ENCODE results near the gene TXNDC11.

TXNDC11 gene

GRCh38 chr16:11666103-11667055 is 76.3 kb downstream of the TXNDC11 start:
- no peaks in the 10 kb centered on the region; the same call in 1 of the 2 replicates for H3K27me3 ChIP-seq (ENCODE audit: insufficient read depth, low read length)
- H3K4me1 ChIP-seq (ENCODE audit: control insufficient read depth, insufficient read depth, low read length, unreplicated experiment) = peaks cover 15% of the 10 kb centered on the region
- no peaks in the 10 kb centered on the region for H3K79me2 ChIP-seq (ENCODE audit: control insufficient read depth, insufficient read depth, low read length, unreplicated experiment)
- no peaks in the 10 kb centered on the region for H3K36me3 ChIP-seq (ENCODE audit: insufficient read depth, low read length)
- H2AFZ ChIP-seq (ENCODE audit: low read length, unreplicated experiment) = no peak overlapping the region
- no peak overlapping the region for H3K4me3 ChIP-seq (ENCODE audit: low read depth, low read length)
- no peak overlapping the region for H3K27ac ChIP-seq (ENCODE audit: low read depth, low read length)

- no peaks in the 10 kb centered on the region for H3K79me2 ChIP-seq (ENCODE audit: control insufficient read depth, insufficient read depth, low read length, unreplicated experiment)
- no peaks in the 10 kb centered on the region; the same call in 1 of the 2 replicates for H3K27me3 ChIP-seq (ENCODE audit: insufficient read depth, low read length)
- peaks cover 14% of the 10 kb centered on the region for H3K4me1 ChIP-seq (ENCODE audit: control insufficient read depth, insufficient read depth, low read length, unreplicated experiment)
- no peaks in the 10 kb centered on the region for H3K36me3 ChIP-seq (ENCODE audit: insufficient read depth, low read length)
- no peak overlapping the region for H2AFZ ChIP-seq (ENCODE audit: low read length, unreplicated experiment)
- H3K4me3 ChIP-seq (ENCODE audit: low read depth, low read length) = no peak overlapping the region
- H3K27ac ChIP-seq (ENCODE audit: low read depth, low read length) = no peak overlapping the region
Measured at GRCh38 chr16:11665071-11665491, 77.6 kb downstream of the TXNDC11 start.

GRCh38 chr16:11662582-11662981 is 80.1 kb downstream of the TXNDC11 start:
- Histone ChIP-seq H3K4me3 (ENCODE audit: low read depth, low read length) (no peak overlapping the region), H3K79me2 (ENCODE audit: control insufficient read depth, insufficient read depth, low read length, unreplicated experiment) (no peaks in the 10 kb centered on the region), H3K27me3 (ENCODE audit: insufficient read depth, low read length) (no peaks in the 10 kb centered on the region), H3K4me1 (ENCODE audit: control insufficient read depth, insufficient read depth, low read length, unreplicated experiment) (peaks cover under 1% of the 10 kb centered on the region), H3K36me3 (ENCODE audit: insufficient read depth, low read length) (no peaks in the 10 kb centered on the region), H2AFZ (ENCODE audit: low read length, unreplicated experiment) (no peak overlapping the region), H3K27ac (ENCODE audit: low read depth, low read length) (no peak overlapping the region)

GRCh38 chr16:11660565-11660964 is 82.1 kb downstream of the TXNDC11 start:
- Histone ChIP-seq H3K79me2 (ENCODE audit: control insufficient read depth, insufficient read depth, low read length, unreplicated experiment) (no peaks in the 10 kb centered on the region), H3K27me3 (ENCODE audit: insufficient read depth, low read length) (no peaks in the 10 kb centered on the region), H3K27ac (ENCODE audit: low read depth, low read length) (no peak overlapping the region), H2AFZ (ENCODE audit: low read length, unreplicated experiment) (no peak overlapping the region), H3K4me1 (ENCODE audit: control insufficient read depth, insufficient read depth, low read length, unreplicated experiment) (no peaks in the 10 kb centered on the region), H3K36me3 (ENCODE audit: insufficient read depth, low read length) (no peaks in the 10 kb centered on the region), H3K4me3 (ENCODE audit: low read depth, low read length) (no peak overlapping the region)

- Histone ChIP-seq H2AFZ (ENCODE audit: low read length, unreplicated experiment) (no peak overlapping the region), H3K36me3 (ENCODE audit: insufficient read depth, low read length) (no peaks in the 10 kb centered on the region), H3K4me1 (ENCODE audit: control insufficient read depth, insufficient read depth, low read length, unreplicated experiment) (no peaks in the 10 kb centered on the region), H3K4me3 (ENCODE audit: low read depth, low read length) (no peak overlapping the region), H3K27me3 (ENCODE audit: insufficient read depth, low read length) (no peaks in the 10 kb centered on the region), H3K79me2 (ENCODE audit: control insufficient read depth, insufficient read depth, low read length, unreplicated experiment) (no peaks in the 10 kb centered on the region), H3K27ac (ENCODE audit: low read depth, low read length) (no peak overlapping the region)
Measured at GRCh38 chr16:11658896-11659708, 83.6 kb downstream of the TXNDC11 start.

GRCh38 chr16:11657556-11657955 is 85.1 kb downstream of the TXNDC11 start:
- Histone ChIP-seq H3K36me3 (ENCODE audit: insufficient read depth, low read length) (no peaks in the 10 kb centered on the region), H3K4me1 (ENCODE audit: control insufficient read depth, insufficient read depth, low read length, unreplicated experiment) (no peaks in the 10 kb centered on the region), H3K27me3 (ENCODE audit: insufficient read depth, low read length) (no peaks in the 10 kb centered on the region), H2AFZ (ENCODE audit: low read length, unreplicated experiment) (no peak overlapping the region), H3K4me3 (ENCODE audit: low read depth, low read length) (no peak overlapping the region), H3K27ac (ENCODE audit: low read depth, low read length) (no peak overlapping the region), H3K79me2 (ENCODE audit: control insufficient read depth, insufficient read depth, low read length, unreplicated experiment) (no peaks in the 10 kb centered on the region)

- Histone ChIP-seq H3K36me3 (ENCODE audit: insufficient read depth, low read length) (no peaks in the 10 kb centered on the region), H3K4me1 (ENCODE audit: control insufficient read depth, insufficient read depth, low read length, unreplicated experiment) (no peaks in the 10 kb centered on the region), H2AFZ (ENCODE audit: low read length, unreplicated experiment) (no peak overlapping the region), H3K27me3 (ENCODE audit: insufficient read depth, low read length) (no peaks in the 10 kb centered on the region), H3K27ac (ENCODE audit: low read depth, low read length) (no peak overlapping the region), H3K79me2 (ENCODE audit: control insufficient read depth, insufficient read depth, low read length, unreplicated experiment) (no peaks in the 10 kb centered on the region), H3K4me3 (ENCODE audit: low read depth, low read length) (no peak overlapping the region)
Measured at GRCh38 chr16:11655655-11656054, 87.0 kb downstream of the TXNDC11 start.

- Histone ChIP-seq H3K27me3 (ENCODE audit: insufficient read depth, low read length) (no peaks in the 10 kb centered on the region), H3K4me3 (ENCODE audit: low read depth, low read length) (no peak overlapping the region), H3K27ac (ENCODE audit: low read depth, low read length) (no peak overlapping the region), H3K79me2 (ENCODE audit: control insufficient read depth, insufficient read depth, low read length, unreplicated experiment) (no peaks in the 10 kb centered on the region), H2AFZ (ENCODE audit: low read length, unreplicated experiment) (no peak overlapping the region), H3K4me1 (ENCODE audit: control insufficient read depth, insufficient read depth, low read length, unreplicated experiment) (no peaks in the 10 kb centered on the region), H3K36me3 (ENCODE audit: insufficient read depth, low read length) (no peaks in the 10 kb centered on the region)
Measured at GRCh38 chr16:11651796-11652195, 90.9 kb downstream of the TXNDC11 start.

GRCh38 chr16:11650641-11651591 is 91.7 kb downstream of the TXNDC11 start:
- H3K36me3 ChIP-seq (ENCODE audit: insufficient read depth, low read length) = no peaks in the 10 kb centered on the region
- H2AFZ ChIP-seq (ENCODE audit: low read length, unreplicated experiment) = no peak overlapping the region
- no peak overlapping the region for H3K27ac ChIP-seq (ENCODE audit: low read depth, low read length)

GRCh38 chr16:11649276-11649675 is 93.4 kb downstream of the TXNDC11 start:
- H3K4me1 ChIP-seq (ENCODE audit: control insufficient read depth, insufficient read depth, low read length, unreplicated experiment) = no peaks in the 10 kb centered on the region

More at GRCh38 chr16:11650641-11651591, 91.7 kb downstream of the TXNDC11 start:
- H3K4me1 ChIP-seq (ENCODE audit: control insufficient read depth, insufficient read depth, low read length, unreplicated experiment) = no peaks in the 10 kb centered on the region
- no peak overlapping the region for H3K4me3 ChIP-seq (ENCODE audit: low read depth, low read length)
- no peaks in the 10 kb centered on the region for H3K79me2 ChIP-seq (ENCODE audit: control insufficient read depth, insufficient read depth, low read length, unreplicated experiment)
- no peaks in the 10 kb centered on the region for H3K27me3 ChIP-seq (ENCODE audit: insufficient read depth, low read length)

More at GRCh38 chr16:11649276-11649675, 93.4 kb downstream of the TXNDC11 start:
- Histone ChIP-seq H3K4me3 (ENCODE audit: low read depth, low read length) (no peak overlapping the region), H2AFZ (ENCODE audit: low read length, unreplicated experiment) (no peak overlapping the region), H3K79me2 (ENCODE audit: control insufficient read depth, insufficient read depth, low read length, unreplicated experiment) (no peaks in the 10 kb centered on the region), H3K27me3 (ENCODE audit: insufficient read depth, low read length) (no peaks in the 10 kb centered on the region), H3K36me3 (ENCODE audit: insufficient read depth, low read length) (no peaks in the 10 kb centered on the region), H3K27ac (ENCODE audit: low read depth, low read length) (no peak overlapping the region)
